ENCODE data around the gene IRF9.

- TF ChIP-seq CTCF (IDR thresholded peaks at IDR 0.05) (no peak), EP300 (IDR thresholded peaks at IDR 0.05) (no peak)
Observed at GRCh38 chr14:24194186-24194872, 33.3 kb downstream of the IRF9 start.
